HepG2 (cell line): ENCODE data around the gene EXOC3L4. TPM values are rescaled to one million over a fixed set of nuclear protein-coding genes. Genes with fewer than 3 reads are reported as not detected.

Experiments
- ATAC-seq: fragments of 200-7000 bp; cut with Tn5 transposase; 3 replicates; pipeline ENCODE4 v1.9.1; 2020; ENCODE audit warnings: mild to moderate bottlenecking, moderate library complexity
- BruUV-seq: library from RNA; stranded (reverse); fragments of 400-500 nt; replicated peaks from 2 replicates; lab custom pipeline; 2021; lab: Mats Ljungman, UMichigan
- CTCF ChIA-PET: fragments of 300-600 bp; formaldehyde crosslinking; extraction: SDS; loops from one replicate; lab custom pipeline; 2021; ENCODE audit warnings: low total read pairs, inconsistent platforms, low intra/inter-chr PET ratio; lab: Yijun Ruan, JAX
- POLR2A ChIA-PET: fragments of 350-600 bp; sonication (Branson Sonifier 250); formaldehyde crosslinking; loops from one replicate; lab custom pipeline; 2020; ENCODE audit warnings: antibody characterized with exemption, inconsistent platforms; lab: Yijun Ruan, JAX
- DNase-seq: peaks from one replicate; pipeline ENCODE4 v3.0.0-alpha.2; 2015; ENCODE audit warnings: low spot score
- FAIRE-seq: peaks from 3 replicates; lab custom pipeline; 2011; peaks lifted over from hg19 to GRCh38; lab: Jason Lieb, UNC
- H2AFZ ChIP-seq: one replicate; pipeline ENCODE4 v1.6.1; 2011; ENCODE audit warnings: low read length, inconsistent platforms
- H3K27ac ChIP-seq: fragments of 300-600 bp; 3 replicates; pipeline ENCODE4 v1.8.0; 2011; ENCODE audit warnings: mixed run types, mild to moderate bottlenecking, mixed read lengths, low read length, inconsistent platforms; ENCODE audit not compliant: insufficient read depth; ENCODE audit errors: extremely low read length
- H3K27me3 ChIP-seq, 2 experiments: fragments of 200-600 bp in 1 of 2; 2 replicates in 1 of 2; 3 replicates in 1 of 2; pipeline versions ENCODE4 v1.6.0 to v1.8.0; 2011; ENCODE audit warnings: low read length in 2 of 2, mild to moderate bottlenecking in 2 of 2, moderate library complexity in 2 of 2, inconsistent platforms in 1 of 2; ENCODE audit not compliant: insufficient read depth in 2 of 2, control insufficient read depth in 1 of 2
- H3K36me3 ChIP-seq, 2 experiments: fragments of 200-600 bp in 1 of 2; replicated peaks in 1 of 2; 2 replicates in 1 of 2; 3 replicates in 1 of 2; pipeline versions ENCODE4 v1.5.1 to v1.8.0; 2011; ENCODE audit warnings: low read length in 2 of 2, inconsistent platforms in 1 of 2; ENCODE audit not compliant: insufficient read depth in 2 of 2, control insufficient read depth in 1 of 2
- H3K4me1 ChIP-seq: 2 replicates; pipeline ENCODE4 v1.5.1; 2012; ENCODE audit warnings: low read length, inconsistent platforms; ENCODE audit not compliant: insufficient read depth
- H3K4me2 ChIP-seq: 2 replicates; pipeline ENCODE4 v1.6.0; 2011; ENCODE audit warnings: low read depth, low read length, inconsistent platforms
- H3K4me3 ChIP-seq, 3 experiments: fragments of 200-600 bp in 1 of 3; sonication (generic), shearing (Covaris generic) in 1 of 3; replicated peaks in 1 of 3; 2 replicates each; pipeline ENCODE4 v1.5.1; 2011 to 2016; ENCODE audit warnings: low read length in 3 of 3, inconsistent platforms in 2 of 3, low read depth in 2 of 3, mild to moderate bottlenecking in 2 of 3, control low read depth in 1 of 3, mixed read lengths in 1 of 3; ENCODE audit not compliant: insufficient read depth in 1 of 3
- H3K79me2 ChIP-seq: one replicate; pipeline ENCODE4 v1.6.1; 2011; ENCODE audit warnings: low read length, inconsistent platforms; ENCODE audit not compliant: insufficient read depth
- H3K9ac ChIP-seq: 2 replicates; pipeline ENCODE4 v1.6.0; 2011; ENCODE audit warnings: mild to moderate bottlenecking, low read depth, low read length, inconsistent platforms; ENCODE audit not compliant: insufficient read depth
- H3K9me3 ChIP-seq: 2 replicates; pipeline ENCODE4 v1.5.1; 2012; ENCODE audit warnings: mild to moderate bottlenecking, low read length
- H4K20me1 ChIP-seq: 2 replicates; pipeline ENCODE4 v1.6.0; 2011; ENCODE audit warnings: inconsistent platforms, mild to moderate bottlenecking, low read length, moderate library complexity; ENCODE audit not compliant: insufficient read depth
- CEBPB ChIP-seq: IDR thresholded peaks from 2 replicates; pipeline ENCODE4 v1.6.1; 2011; ENCODE audit warnings: low read depth, low read length, improper control_type of control experiment, borderline replicate concordance
- CEBPG ChIP-seq: IDR thresholded peaks from 2 replicates; pipeline ENCODE4 v1.6.1; 2016
- GABPB1 ChIP-seq: IDR thresholded peaks from 2 replicates; pipeline ENCODE4 v1.6.1; 2016; ENCODE audit warnings: mild to moderate bottlenecking, missing genetic modification reagents, moderate library complexity, missing compliant biosample characterization
- HOXA9 ChIP-seq: sonication (generic); formaldehyde crosslinking; IDR thresholded peaks from 2 replicates; pipeline ENCODE4 v1.8.1; 2022; ENCODE audit warnings: missing genetic modification reagents, mild to moderate bottlenecking, moderate library complexity, borderline replicate concordance
- KDM5B ChIP-seq: sonication (generic); formaldehyde crosslinking; IDR thresholded peaks from 2 replicates; pipeline ENCODE4 v1.4.0; 2020; ENCODE audit warnings: missing genetic modification reagents, mild to moderate bottlenecking, borderline replicate concordance
- MAX ChIP-seq: IDR thresholded peaks from 2 replicates; pipeline ENCODE4 v1.6.1; 2012; ENCODE audit warnings: inconsistent platforms
- MEIS2 ChIP-seq: sonication (generic); formaldehyde crosslinking; IDR thresholded peaks from 2 replicates; pipeline ENCODE4 v1.9.0; 2021; ENCODE audit warnings: mild to moderate bottlenecking, missing genetic modification reagents
- NRL ChIP-seq: sonication (generic); formaldehyde crosslinking; IDR thresholded peaks from 2 replicates; pipeline ENCODE4 v1.5.0; 2020; ENCODE audit warnings: missing genetic modification reagents, mild to moderate bottlenecking, moderate library complexity, borderline replicate concordance
- SMC3 ChIP-seq: IDR thresholded peaks from 2 replicates; pipeline ENCODE4 v1.6.1; 2011; ENCODE audit warnings: low read length, improper control_type of control experiment
- SOX6 ChIP-seq, 2 experiments: fragments of 450-650 bp in 1 of 2; sonication (generic) in 1 of 2; formaldehyde crosslinking in 1 of 2; IDR thresholded peaks; 2 replicates each; pipeline versions ENCODE4 v1.4.0 to v1.6.1; 2017 to 2020; ENCODE audit warnings: antibody characterized with exemption in 1 of 2, mild to moderate bottlenecking in 1 of 2, missing genetic modification reagents in 1 of 2
- SP5 ChIP-seq: IDR thresholded peaks from 2 replicates; pipeline ENCODE4 v1.6.1; 2016; ENCODE audit warnings: low read depth, borderline replicate concordance
- ZBTB7B ChIP-seq: sonication (generic); formaldehyde crosslinking; IDR thresholded peaks from 2 replicates; pipeline ENCODE4 v1.4.0; 2020; ENCODE audit warnings: missing genetic modification reagents
- ZKSCAN5 ChIP-seq: sonication (generic); formaldehyde crosslinking; IDR thresholded peaks from 2 replicates; pipeline ENCODE4 v1.5.1; 2020; ENCODE audit warnings: mild to moderate bottlenecking, missing genetic modification reagents
- ZNF451 ChIP-seq: sonication (generic); formaldehyde crosslinking; IDR thresholded peaks from 2 replicates; pipeline ENCODE4 v1.5.0; 2020; ENCODE audit warnings: mild to moderate bottlenecking, missing genetic modification reagents
- ZNF512B ChIP-seq: sonication (generic); formaldehyde crosslinking; IDR thresholded peaks from 2 replicates; pipeline ENCODE4 v1.5.1; 2020; ENCODE audit warnings: missing genetic modification reagents, mild to moderate bottlenecking, borderline replicate concordance
- WGBS: methylation state at CpG from one replicate; pipeline ENCODE4 v1.1.6; 2017; ENCODE audit warnings: low lambda C conversion rate; 5-methylcytosine and 5-hydroxymethylcytosine counted together
- in situ Hi-C: cut with HindIII; loops from 2 replicates; pipeline ENCODE4 v1.10.0; 2017; ENCODE audit warnings: low pct_unique_long_range_greater_than_20kb; ENCODE audit not compliant: extremely low pct_ligation_motif_present
- intact Hi-C: fragments of 100-400 bp; cut with micrococcal nuclease; formaldehyde crosslinking; loops from one replicate; pipeline ENCODE4 v1.10.0; 2022; ENCODE audit not compliant: unreplicated experiment
- polyA plus RNA-seq, 8 experiments: library from polyadenylated mRNA; depleted of rRNA in 3 of 8; stranded (reverse) in 7 of 8; unstranded in 1 of 8; fragments of >200 nt; fragmentation: Illumina TruSeq in 4 of 8; extraction: Trizol in 4 of 8; gene quantifications; 2 replicates each; pipeline versions ENCODE4 v1.2.1 to v1.2.3, GENCODE V29; 2011 to 2016; ENCODE audit warnings: low read depth in 4 of 8, missing spikeins in 1 of 8, mixed read lengths in 1 of 8; ENCODE audit not compliant: insufficient read depth in 1 of 8
- total RNA-seq, 5 experiments: library from RNA; depleted of rRNA; stranded (reverse); fragments of >200 nt; fragmentation: Illumina TruSeq; extraction: Trizol; gene quantifications; 2 replicates each; pipeline ENCODE4 v1.2.3, GENCODE V29; 2016; ENCODE audit warnings: low read depth in 1 of 5
- TF ChIP-seq, protein P1 (sequence below): sonication (generic); formaldehyde crosslinking; IDR thresholded peaks from 2 replicates; pipeline ENCODE4 v1.4.0; 2020; ENCODE audit warnings: mild to moderate bottlenecking, missing genetic modification reagents

EXOC3L4 gene
- total and polyA plus RNA-seq, 2 of the 13 experiments (the other 11 are each of a cell fraction or from before 2014, with no cell fraction given), result 11.8 to 27.0 TPM

GRCh38 chr14:103121846-103122584 is 27.5 kb downstream of the EXOC3L4 start:
- CTCF ChIA-PET, result no interaction called here
- Histone ChIP-seq H3K79me2 (no peaks in the 10 kb centered on the region), H3K4me3 (peak overlapping the region in 1 of 3 experiments; percentile 37; a peak in 1 of 6 replicates), H3K9ac (no peak overlapping the region), H3K36me3 (no peaks in the 10 kb centered on the region), H4K20me1 (no peaks in the 10 kb centered on the region; the same call in 1 of the 2 replicates), H3K27ac (no peak overlapping the region), H3K4me1 (peaks cover 48% of the 10 kb centered on the region), H2AFZ (no peak overlapping the region), H3K4me2 (peak overlapping the region; percentile 70), H3K9me3 (no peaks in the 10 kb centered on the region), H3K27me3 (peaks cover 1 to 51% of the 10 kb centered on the region in 2 experiments; a peak in 4 of 5 replicates)
- DNase-seq, result peak; percentile 74
- in situ Hi-C loops (no loop called here), intact Hi-C loops (no loop called here)
- WGBS, result 3% methylated on average over 15 of the region's 23 CpGs
- POLR2A ChIA-PET, result no interaction called here
- BruUV-seq, result no TSS peak
- FAIRE-seq, result no peak
- peak; percentile 26 for ATAC-seq
- TF ChIP-seq CEBPG (CRISPR knock-in tag), result peak; percentile 37
- peak; percentile 10; the same call in 1 of the 2 replicates for TF ChIP-seq GABPB1 (CRISPR knock-in tag)
- no peak for TF ChIP-seq ZNF512B (CRISPR knock-in tag)
- TF ChIP-seq KDM5B, result 0 out of 2 replicates have a peak, but pooled peaks have one; percentile 27
- peak; percentile 59; the same call in 1 of the 2 replicates for TF ChIP-seq SP5 (CRISPR knock-in tag)
- 0 out of 2 replicates have a peak, but pooled peaks have one; percentile 23 for TF ChIP-seq ZKSCAN5 (CRISPR knock-in tag)
- peak; percentile 67; the same call in 1 of the 2 replicates for TF ChIP-seq CEBPB
- TF ChIP-seq SMC3, result no peak
- no peak for TF ChIP-seq MAX
- no peak for TF ChIP-seq SOX6 (IDR thresholded peaks at IDR 0.05)
- peak; percentile 19; the same call in 1 of the 2 replicates for TF ChIP-seq SOX6 (CRISPR knock-in tag; IDR thresholded peaks at IDR 0.05)
- TF ChIP-seq, protein P1, sequence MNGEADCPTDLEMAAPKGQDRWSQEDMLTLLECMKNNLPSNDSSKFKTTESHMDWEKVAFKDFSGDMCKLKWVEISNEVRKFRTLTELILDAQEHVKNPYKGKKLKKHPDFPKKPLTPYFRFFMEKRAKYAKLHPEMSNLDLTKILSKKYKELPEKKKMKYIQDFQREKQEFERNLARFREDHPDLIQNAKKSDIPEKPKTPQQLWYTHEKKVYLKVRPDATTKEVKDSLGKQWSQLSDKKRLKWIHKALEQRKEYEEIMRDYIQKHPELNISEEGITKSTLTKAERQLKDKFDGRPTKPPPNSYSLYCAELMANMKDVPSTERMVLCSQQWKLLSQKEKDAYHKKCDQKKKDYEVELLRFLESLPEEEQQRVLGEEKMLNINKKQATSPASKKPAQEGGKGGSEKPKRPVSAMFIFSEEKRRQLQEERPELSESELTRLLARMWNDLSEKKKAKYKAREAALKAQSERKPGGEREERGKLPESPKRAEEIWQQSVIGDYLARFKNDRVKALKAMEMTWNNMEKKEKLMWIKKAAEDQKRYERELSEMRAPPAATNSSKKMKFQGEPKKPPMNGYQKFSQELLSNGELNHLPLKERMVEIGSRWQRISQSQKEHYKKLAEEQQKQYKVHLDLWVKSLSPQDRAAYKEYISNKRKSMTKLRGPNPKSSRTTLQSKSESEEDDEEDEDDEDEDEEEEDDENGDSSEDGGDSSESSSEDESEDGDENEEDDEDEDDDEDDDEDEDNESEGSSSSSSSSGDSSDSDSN, result peak; percentile 30
- peak; percentile 100 for TF ChIP-seq MEIS2 (CRISPR knock-in tag)
- TF ChIP-seq ZBTB7B, result 0 out of 2 replicates have a peak, but pooled peaks have one; percentile 24
- TF ChIP-seq HOXA9, result 0 out of 2 replicates have a peak, but pooled peaks have one; percentile 41
- TF ChIP-seq ZNF451 (CRISPR knock-in tag), result no peak
- peak; percentile 27; the same call in 1 of the 2 replicates for TF ChIP-seq NRL (CRISPR knock-in tag)
